Muscle layer of colon (tissue), 2 donors: ENCODE measurements around the gene MTUS2.

ENCODE experiments used
- H3K27ac ChIP-seq: one replicate; pipeline ENCODE4 v1.7.0; 2013; ENCODE audit warnings: low read depth, mild to moderate bottlenecking, low read length, moderate library complexity
- H3K27me3 ChIP-seq, 2 donors: one replicate each; pipeline ENCODE4 v1.7.0; 2013; ENCODE audit warnings: low read length in 2 of 2, mild to moderate bottlenecking in 2 of 2; ENCODE audit not compliant: insufficient read depth in 2 of 2, control insufficient read depth in 1 of 2
- H3K36me3 ChIP-seq: one replicate; pipeline ENCODE4 v1.7.0; 2013; ENCODE audit warnings: mild to moderate bottlenecking, low read length; ENCODE audit not compliant: insufficient read depth
- H3K4me1 ChIP-seq: one replicate; pipeline ENCODE4 v1.7.0; 2013; ENCODE audit warnings: mild to moderate bottlenecking, low read length; ENCODE audit not compliant: insufficient read depth
- H3K4me3 ChIP-seq, 2 donors: one replicate each; pipeline ENCODE4 v1.7.0; 2013; ENCODE audit warnings: low read length in 2 of 2, low read depth in 1 of 2, mild to moderate bottlenecking in 1 of 2, moderate library complexity in 1 of 2
- H3K9ac ChIP-seq: one replicate; pipeline ENCODE4 v1.7.0; 2013; ENCODE audit warnings: low read length
- H3K9me3 ChIP-seq: one replicate; pipeline ENCODE4 v1.7.0; 2013; ENCODE audit warnings: mild to moderate bottlenecking, low read length
- donor health status: abdominal sarcoma.
- donor health status: Adenocarcinoma of cecum.

The MTUS2 gene

GRCh38 chr13:29496241-29496712, 676.1 kb downstream of the MTUS2 start:
- no peak overlapping the region for H3K27ac ChIP-seq
- no peak overlapping the region for H3K9ac ChIP-seq
- no peak overlapping the region for H3K4me3 ChIP-seq

GRCh38 chr13:29497137-29497654, 677.1 kb downstream of the MTUS2 start:
- no peak overlapping the region for H3K4me3 ChIP-seq
- H3K27me3 ChIP-seq: no peaks in the 10 kb centered on the region
- peaks cover 7% of the 10 kb centered on the region for H3K4me1 ChIP-seq
- H3K36me3 ChIP-seq: no peaks in the 10 kb centered on the region
- no peaks in the 10 kb centered on the region for H3K9me3 ChIP-seq
- H3K9ac ChIP-seq: no peak overlapping the region
- no peak overlapping the region for H3K27ac ChIP-seq

More at GRCh38 chr13:29496241-29496712, 676.1 kb downstream of the MTUS2 start:
- no peaks in the 10 kb centered on the region for H3K27me3 ChIP-seq
- H3K36me3 ChIP-seq: no peaks in the 10 kb centered on the region
- H3K4me1 ChIP-seq: peaks cover 7% of the 10 kb centered on the region
- no peaks in the 10 kb centered on the region for H3K9me3 ChIP-seq

- Histone ChIP-seq H3K36me3 (no peaks in the 10 kb centered on the region), H3K4me3 (no peak overlapping the region), H3K4me1 (peaks cover 7% of the 10 kb centered on the region), H3K27ac (no peak overlapping the region), H3K9me3 (no peaks in the 10 kb centered on the region), H3K27me3 (no peaks in the 10 kb centered on the region), H3K9ac (no peak overlapping the region)
These were observed 678.4 kb downstream of the MTUS2 start for GRCh38 chr13:29498426-29499040.

GRCh38 chr13:29499506-29500165, 679.5 kb downstream of the MTUS2 start:
- Histone ChIP-seq H3K27ac (no peak overlapping the region), H3K4me1 (peaks cover 7% of the 10 kb centered on the region), H3K9ac (no peak overlapping the region), H3K4me3 (no peak overlapping the region), H3K27me3 (no peaks in the 10 kb centered on the region), H3K36me3 (no peaks in the 10 kb centered on the region), H3K9me3 (no peaks in the 10 kb centered on the region)

GRCh38 chr13:29500386-29500785, 680.2 kb downstream of the MTUS2 start:
- Histone ChIP-seq H3K27me3 (no peaks in the 10 kb centered on the region), H3K9me3 (no peaks in the 10 kb centered on the region), H3K4me3 (no peak overlapping the region), H3K9ac (no peak overlapping the region), H3K27ac (no peak overlapping the region), H3K4me1 (peaks cover 7% of the 10 kb centered on the region), H3K36me3 (no peaks in the 10 kb centered on the region)

GRCh38 chr13:29501674-29502073, 681.5 kb downstream of the MTUS2 start:
- no peaks in the 10 kb centered on the region for H3K9me3 ChIP-seq
- H3K27me3 ChIP-seq: no peaks in the 10 kb centered on the region
- H3K9ac ChIP-seq: no peak overlapping the region
- no peaks in the 10 kb centered on the region for H3K36me3 ChIP-seq
- H3K4me3 ChIP-seq: no peak overlapping the region
- no peak overlapping the region for H3K27ac ChIP-seq
- peaks cover under 1% of the 10 kb centered on the region for H3K4me1 ChIP-seq

- Histone ChIP-seq H3K9ac (no peak overlapping the region), H3K4me1 (peaks cover 1% of the 10 kb centered on the region), H3K4me3 (no peak overlapping the region), H3K9me3 (no peaks in the 10 kb centered on the region), H3K27ac (no peak overlapping the region), H3K27me3 (no peaks in the 10 kb centered on the region), H3K36me3 (no peaks in the 10 kb centered on the region)
These were observed 682.4 kb downstream of the MTUS2 start for GRCh38 chr13:29502391-29503008.

- Histone ChIP-seq H3K36me3 (no peaks in the 10 kb centered on the region), H3K4me1 (peaks cover 9% of the 10 kb centered on the region), H3K9ac (no peak overlapping the region), H3K4me3 (no peak overlapping the region), H3K9me3 (no peaks in the 10 kb centered on the region), H3K27me3 (no peaks in the 10 kb centered on the region), H3K27ac (no peak overlapping the region)
These were observed 683.1 kb downstream of the MTUS2 start for GRCh38 chr13:29503041-29503837.

GRCh38 chr13:29504691-29505090, 684.6 kb downstream of the MTUS2 start:
- Histone ChIP-seq H3K9me3 (no peaks in the 10 kb centered on the region), H3K4me3 (no peak overlapping the region), H3K9ac (no peak overlapping the region), H3K27ac (no peak overlapping the region), H3K27me3 (no peaks in the 10 kb centered on the region), H3K4me1 (peaks cover 16% of the 10 kb centered on the region), H3K36me3 (no peaks in the 10 kb centered on the region)

- Histone ChIP-seq H3K27ac (no peak overlapping the region), H3K36me3 (no peaks in the 10 kb centered on the region), H3K9ac (no peak overlapping the region), H3K9me3 (no peaks in the 10 kb centered on the region), H3K4me1 (peaks cover 16% of the 10 kb centered on the region), H3K27me3 (no peaks in the 10 kb centered on the region), H3K4me3 (no peak overlapping the region)
These were observed 685.4 kb downstream of the MTUS2 start for GRCh38 chr13:29505511-29505910.

- Histone ChIP-seq H3K9ac (no peak overlapping the region), H3K4me3 (no peak overlapping the region), H3K36me3 (no peaks in the 10 kb centered on the region), H3K9me3 (no peaks in the 10 kb centered on the region), H3K27me3 (no peaks in the 10 kb centered on the region), H3K4me1 (peaks cover 18% of the 10 kb centered on the region), H3K27ac (no peak overlapping the region)
These were observed 685.8 kb downstream of the MTUS2 start for GRCh38 chr13:29505950-29506349.
